GM12891 (cell line): ENCODE measurements around the gene BCAR3.
"Not testable (repeated sequence)": the region's sequence is repeated elsewhere in the genome, so short reads cannot be mapped to it uniquely, and the experiment has no call there.

ENCODE experiments used
- DNase-seq: peaks from one replicate; pipeline ENCODE4 v3.0.0; 2011; ENCODE audit warnings: low spot score; ENCODE audit not compliant: insufficient read length
- FAIRE-seq: peaks from 2 replicates; lab custom pipeline; 2011; peaks lifted over from hg19 to GRCh38; lab: Jason Lieb, UNC
- PAX5 ChIP-seq: IDR thresholded peaks from 2 replicates; pipeline ENCODE4 v1.6.1; 2011; ENCODE audit warnings: low read length, moderate library complexity, mild to moderate bottlenecking; ENCODE audit not compliant: insufficient read depth, severe bottlenecking
- POLR2A ChIP-seq: IDR thresholded peaks from 2 replicates; pipeline ENCODE4 v1.6.1; 2011; ENCODE audit warnings: low read depth, low read length, control low read depth
- POLR2AphosphoS5 ChIP-seq: IDR thresholded peaks from 2 replicates; pipeline ENCODE4 v1.6.1; 2011; ENCODE audit warnings: low read depth, low read length, control low read depth
- POU2F2 ChIP-seq: IDR thresholded peaks from 2 replicates; pipeline ENCODE4 v1.6.1; 2011; ENCODE audit warnings: low read depth, mild to moderate bottlenecking, control low read depth, low read length, moderate library complexity
- SPI1 ChIP-seq: IDR thresholded peaks from 2 replicates; pipeline ENCODE4 v1.6.1; 2011; ENCODE audit warnings: low read depth, low read length, control low read depth
- TAF1 ChIP-seq: IDR thresholded peaks from 2 replicates; pipeline ENCODE4 v1.6.1; 2011; ENCODE audit warnings: low read depth, low read length, control low read depth

The BCAR3 gene

GRCh38 chr1:93680076-93680419 is 1.6 kb downstream of the BCAR3 start:
- no peak for FAIRE-seq
- DNase-seq = no peak
- TF ChIP-seq POLR2A (no peak), PAX5 (no peak), SPI1 (no peak)

GRCh38 chr1:93679546-93679945 is 2.1 kb downstream of the BCAR3 start:
- no peak for DNase-seq
- no peak for FAIRE-seq
- no peak for TF ChIP-seq POU2F2
- TF ChIP-seq POLR2A = no peak
- TF ChIP-seq SPI1 = no peak
- no peak for TF ChIP-seq PAX5
- TF ChIP-seq POLR2AphosphoS5 = no peak
- no peak for TF ChIP-seq TAF1

- FAIRE-seq = no peak
- no peak for TF ChIP-seq POLR2AphosphoS5
- no peak for TF ChIP-seq SPI1
- TF ChIP-seq POU2F2 = no peak
- no peak for TF ChIP-seq TAF1
- no peak for TF ChIP-seq PAX5
- no peak for TF ChIP-seq POLR2A
- DNase-seq = no peak
These were observed 2.6 kb downstream of the BCAR3 start for GRCh38 chr1:93678946-93679480.

- no peak for DNase-seq
- FAIRE-seq = no peak
- TF ChIP-seq POLR2AphosphoS5 (no peak), PAX5 (no peak), POLR2A (no peak), SPI1 (no peak), POU2F2 (no peak), TAF1 (no peak)
These were observed 3.1 kb downstream of the BCAR3 start for GRCh38 chr1:93678491-93678890.

- no peak for DNase-seq
- no peak for TF ChIP-seq SPI1
- TF ChIP-seq PAX5 = no peak
- no peak for TF ChIP-seq POLR2AphosphoS5
- no peak for TF ChIP-seq POLR2A
- no peak for TF ChIP-seq POU2F2
- TF ChIP-seq TAF1 = no peak
These were observed 3.9 kb downstream of the BCAR3 start for GRCh38 chr1:93677729-93678128.

GRCh38 chr1:93676427-93676826 is 5.2 kb downstream of the BCAR3 start:
- no peak for DNase-seq
- no peak for TF ChIP-seq POLR2A
- TF ChIP-seq POLR2AphosphoS5 = no peak
- no peak for TF ChIP-seq POU2F2
- TF ChIP-seq SPI1 = no peak
- TF ChIP-seq PAX5 = no peak
- no peak for TF ChIP-seq TAF1
- FAIRE-seq = no peak

More at GRCh38 chr1:93677729-93678128, 3.9 kb downstream of the BCAR3 start:
- no peak for FAIRE-seq

- TF ChIP-seq POLR2A (no peak), POLR2AphosphoS5 (no peak), TAF1 (no peak), POU2F2 (no peak), PAX5 (no peak), SPI1 (no peak)
- DNase-seq (no peak), FAIRE-seq (no peak)
These were observed 5.7 kb downstream of the BCAR3 start for GRCh38 chr1:93675931-93676330.

GRCh38 chr1:93675271-93675670 is 6.4 kb downstream of the BCAR3 start:
- TF ChIP-seq PAX5 = no peak
- TF ChIP-seq POLR2AphosphoS5 = no peak
- TF ChIP-seq SPI1 = no peak
- no peak for FAIRE-seq
- no peak for DNase-seq

- not testable (repeated sequence) for FAIRE-seq, DNase-seq
These were observed 7.6 kb downstream of the BCAR3 start for GRCh38 chr1:93674071-93674470.

- DNase-seq (no peak), FAIRE-seq (no peak)
These were observed 8.3 kb downstream of the BCAR3 start for GRCh38 chr1:93673163-93673829.

More at GRCh38 chr1:93673163-93673829, 8.3 kb downstream of the BCAR3 start:
- TF ChIP-seq SPI1 = no peak
- TF ChIP-seq PAX5 = no peak
- TF ChIP-seq POU2F2 = no peak
- TF ChIP-seq POLR2A = no peak
- no peak for TF ChIP-seq TAF1
- no peak for TF ChIP-seq POLR2AphosphoS5
